ENCODE results near the gene CORO1C.

CORO1C gene

GRCh38 chr12:108696111-108696995, 35.0 kb downstream of the CORO1C start:
- DNase-seq, result no peak

DNA sequence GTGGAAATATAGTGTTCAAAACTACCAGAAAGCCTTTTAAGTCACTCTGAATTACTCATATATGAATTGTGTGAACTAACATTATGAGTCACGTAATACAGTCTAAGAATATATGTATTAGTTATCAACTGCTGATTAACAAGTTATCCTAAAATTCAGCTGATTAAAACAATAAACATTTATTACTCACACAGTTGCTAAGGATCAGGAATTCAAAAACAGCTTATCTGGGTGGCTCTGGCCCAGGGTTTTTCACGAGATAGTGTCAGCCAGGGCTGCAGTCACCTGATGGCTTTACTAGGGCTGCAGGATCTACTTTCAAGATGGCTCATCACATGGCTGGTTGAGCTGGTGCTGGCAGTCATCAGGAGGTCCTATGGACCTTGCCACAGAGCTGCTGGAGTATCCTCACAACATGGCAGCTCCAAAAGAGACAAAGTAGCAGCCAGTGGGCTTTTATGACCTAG, 36.5 kb downstream of the CORO1C start:
- no peak for DNase-seq

- no peak for DNase-seq
Measured at GRCh38 chr12:108693751-108694150, 37.6 kb downstream of the CORO1C start.

GRCh38 chr12:108693186-108693730, 38.1 kb downstream of the CORO1C start:
- no peak for DNase-seq

DNA sequence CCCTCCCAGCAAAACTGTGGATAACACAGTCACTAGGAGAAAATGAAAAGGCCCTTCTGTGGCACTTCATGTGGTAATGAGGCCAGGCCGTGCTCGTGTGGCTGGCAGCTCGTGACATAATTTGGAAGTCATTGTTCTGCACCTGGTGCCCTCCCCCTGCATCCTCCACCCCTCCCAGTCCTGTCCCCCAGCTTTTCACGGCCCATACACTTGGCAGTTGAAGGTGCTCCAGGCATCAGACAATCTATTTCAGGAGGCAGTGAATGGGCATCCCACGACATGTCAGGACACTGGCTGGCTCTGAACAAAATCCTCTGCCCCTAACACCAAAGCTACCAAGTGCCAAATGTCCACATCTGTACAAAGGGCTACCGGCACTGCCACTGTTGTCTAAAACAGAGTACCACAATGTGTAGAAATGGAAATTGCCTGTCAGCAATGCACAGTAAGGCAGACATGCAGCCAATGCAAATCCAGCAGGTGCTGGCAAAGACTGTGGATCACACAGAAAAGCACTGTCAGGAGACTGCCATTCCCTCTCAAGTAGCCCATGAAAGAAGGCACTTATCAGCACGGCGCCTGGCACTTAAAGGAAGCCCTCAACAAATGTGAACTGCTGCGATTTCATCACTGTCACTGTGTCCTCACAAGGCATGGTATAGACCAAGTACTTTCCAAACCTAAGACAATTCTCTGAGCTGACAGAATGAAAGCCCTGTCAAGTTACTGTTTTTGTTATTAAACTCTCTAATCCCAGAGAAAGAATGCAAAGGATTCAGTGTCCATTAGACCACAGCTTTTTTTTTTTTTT, 39.1 kb downstream of the CORO1C start:
- no peak for DNase-seq

DNA sequence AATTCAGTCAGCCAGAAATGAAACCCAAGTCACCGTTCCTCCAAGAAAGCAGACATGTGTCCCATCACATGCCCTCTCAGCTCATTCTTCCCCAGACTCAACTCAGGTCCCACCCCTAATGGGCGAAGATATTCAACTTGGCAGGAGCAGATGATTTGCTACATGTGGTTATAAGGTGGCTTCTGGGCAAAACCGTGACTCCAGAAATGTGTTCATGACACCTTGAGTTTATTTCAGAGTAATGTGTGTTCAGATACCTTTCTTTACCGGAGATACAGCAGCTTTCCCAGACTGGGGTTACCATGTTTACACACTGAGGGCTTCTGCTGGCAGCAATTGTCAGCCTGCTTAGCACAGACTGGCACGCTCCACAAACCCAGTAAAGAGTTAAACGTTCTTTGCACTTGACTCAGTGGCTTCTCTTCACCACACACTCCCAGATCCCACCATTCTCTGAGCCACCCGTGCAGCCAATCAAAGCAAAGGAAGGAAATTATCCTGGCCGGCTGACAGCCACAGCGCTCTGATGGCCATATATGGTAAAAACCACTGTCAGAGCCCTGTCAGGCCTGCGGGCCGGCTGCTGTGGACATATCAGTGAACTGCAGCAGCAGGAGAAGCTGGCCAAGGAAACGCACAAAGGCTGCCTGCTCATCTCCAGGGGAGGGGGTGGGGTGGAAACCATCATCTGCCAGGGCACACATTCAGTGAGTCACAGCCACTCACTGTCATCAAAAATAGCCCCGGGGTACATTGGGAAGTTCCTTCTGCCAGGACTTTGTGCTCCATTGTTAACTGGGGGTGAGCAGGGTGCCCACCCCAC, 39.9 kb downstream of the CORO1C start:
- peak; percentile 82 for DNase-seq

DNA sequence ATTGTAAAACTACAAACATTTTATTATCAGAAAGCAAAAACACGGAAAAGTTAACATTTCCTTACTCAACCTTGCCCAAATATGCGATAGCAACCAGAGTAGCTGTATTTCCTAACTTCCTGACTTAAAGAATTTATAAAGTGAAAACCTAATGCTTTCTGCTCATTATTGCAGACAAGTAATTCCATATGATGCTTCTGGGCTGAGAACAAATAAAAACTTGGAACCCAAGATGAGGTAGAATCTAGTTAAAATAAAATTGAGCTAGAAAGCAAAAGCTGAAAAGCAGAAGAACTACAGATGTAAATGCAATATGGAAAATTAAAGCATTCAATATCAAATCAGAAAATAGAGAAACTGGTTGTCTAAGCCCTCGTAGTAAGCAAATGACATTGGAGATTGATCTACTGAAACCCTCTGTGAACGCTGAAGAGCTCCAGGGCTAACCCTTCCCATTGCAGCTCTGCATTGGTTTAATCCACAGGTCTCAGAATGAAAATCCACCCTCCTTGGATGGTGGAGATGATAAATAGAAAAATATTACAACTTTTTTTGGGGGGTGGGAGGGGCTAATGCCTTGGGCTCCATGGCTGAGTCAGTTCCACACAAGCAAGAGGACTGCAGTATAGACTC, 40.7 kb downstream of the CORO1C start:
- DNase-seq, result no peak

- DNase-seq, result no peak
Measured at GRCh38 chr12:108690191-108690518, 41.2 kb downstream of the CORO1C start.

- DNase-seq, result peak; percentile 43
Measured at GRCh38 chr12:108689314-108690190, 41.8 kb downstream of the CORO1C start.

GRCh38 chr12:108686780-108687179, 44.5 kb downstream of the CORO1C start:
- DNase-seq, result no peak

- no peak for DNase-seq
Measured at GRCh38 chr12:108685469-108686260, 45.7 kb downstream of the CORO1C start.

DNA sequence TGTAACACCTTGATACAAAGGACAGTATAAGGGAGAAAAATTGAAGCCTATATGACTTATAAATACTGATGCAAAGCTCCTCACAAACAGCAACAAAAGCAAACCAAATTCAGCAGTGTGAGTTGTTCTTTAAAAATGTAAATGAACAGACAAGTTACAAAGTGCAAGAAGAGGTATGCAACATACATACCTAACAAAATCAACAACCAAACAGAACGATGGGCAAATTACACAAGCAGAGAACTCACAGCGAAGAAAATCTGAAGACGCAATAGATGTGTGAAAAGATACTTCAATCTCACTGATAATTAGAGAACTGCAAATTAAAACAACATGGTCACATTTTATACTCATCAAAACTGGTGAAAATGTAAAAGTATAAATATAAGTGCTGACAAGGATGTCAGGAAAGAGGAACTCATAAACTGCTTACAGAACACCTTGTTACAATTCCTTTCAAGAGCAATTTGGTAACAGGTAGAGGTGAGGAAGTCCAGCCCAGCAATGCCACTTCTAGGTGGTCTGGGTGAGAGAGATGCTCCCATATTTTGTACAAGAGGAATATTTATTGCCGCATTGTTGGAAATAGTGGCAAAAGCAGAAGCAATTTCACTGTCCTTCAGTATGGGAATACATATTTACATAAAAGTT, 47.3 kb downstream of the CORO1C start:
- no peak for DNase-seq

DNA sequence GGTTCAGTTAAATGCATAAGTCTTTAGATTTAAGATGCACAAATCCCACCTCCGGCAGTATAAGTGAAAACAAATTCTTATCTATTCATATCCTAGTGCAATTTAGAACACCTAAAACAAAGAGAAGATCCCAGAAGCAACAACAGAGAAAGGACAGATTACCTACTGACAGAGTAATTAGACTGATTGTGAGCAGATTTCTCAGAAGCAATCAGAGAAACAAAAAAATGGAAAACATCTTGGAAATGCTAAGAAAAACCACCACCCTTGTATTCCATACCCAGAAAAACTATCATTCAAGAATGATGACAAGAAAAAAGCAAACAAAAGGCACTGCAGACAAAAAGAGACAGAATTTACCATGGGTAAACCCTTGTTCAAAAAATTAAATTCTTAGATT, 50.0 kb downstream of the CORO1C start:
- no peak for DNase-seq

DNA sequence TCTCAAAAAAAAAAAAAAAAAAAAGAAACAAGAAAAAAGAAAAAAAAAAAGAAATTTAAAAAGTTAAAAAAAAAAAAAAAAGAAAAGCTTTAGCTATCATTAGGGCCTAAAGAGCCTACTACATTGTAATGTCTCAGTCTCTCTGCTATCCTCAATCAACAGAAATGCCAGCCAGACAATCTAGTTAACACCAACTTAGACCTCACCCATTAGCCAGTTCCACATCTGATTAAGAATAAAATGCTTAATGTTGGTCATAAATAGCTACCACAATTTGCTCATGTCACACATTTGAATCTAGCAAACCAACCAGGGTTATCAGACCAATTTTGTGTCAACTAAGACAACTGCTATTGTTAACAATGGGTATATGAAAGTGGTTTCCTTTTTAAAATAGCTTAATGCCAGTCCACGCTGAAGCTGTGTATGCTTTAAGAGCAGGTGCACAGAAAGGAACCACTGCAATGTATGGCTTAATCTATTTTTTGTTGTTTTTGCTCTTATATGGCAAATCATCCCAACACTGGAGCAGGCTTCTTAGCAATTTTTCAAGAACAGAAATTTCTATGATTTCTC, 52.1 kb downstream of the CORO1C start:
- no peak for DNase-seq

DNA sequence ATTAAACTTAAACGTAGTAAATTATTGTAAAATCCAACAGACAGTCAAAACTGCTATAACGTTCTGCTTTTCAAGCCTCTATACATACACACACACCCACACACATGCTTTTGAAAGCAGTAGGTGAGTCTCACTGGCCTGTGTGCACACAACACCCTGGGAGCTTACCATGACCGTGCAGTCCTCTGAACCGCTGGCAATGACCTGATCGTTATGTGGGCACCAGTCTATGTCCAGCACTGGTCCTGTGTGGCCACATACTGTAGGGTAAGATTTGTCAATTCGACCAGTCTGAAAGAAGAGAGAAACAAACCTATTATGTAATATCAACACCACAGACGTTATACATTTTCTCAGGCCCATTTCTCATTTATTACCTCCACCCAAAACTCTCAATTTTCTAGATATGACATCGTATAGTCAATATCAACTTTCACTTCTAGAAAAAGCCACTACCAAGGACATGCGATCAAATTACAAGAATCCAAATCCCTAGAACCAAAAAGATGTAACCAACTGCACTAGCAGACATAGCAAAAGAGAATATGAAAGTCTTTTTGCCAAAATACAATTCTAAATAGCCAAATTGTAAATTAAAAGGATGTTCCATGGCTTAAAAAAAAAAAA, 53.1 kb downstream of the CORO1C start:
- DNase-seq, result no peak

GRCh38 chr12:108677381-108677780, 53.9 kb downstream of the CORO1C start:
- no peak for DNase-seq

GRCh38 chr12:108676707-108677106, 54.6 kb downstream of the CORO1C start:
- DNase-seq, result no peak

GRCh38 chr12:108675792-108676191, 55.5 kb downstream of the CORO1C start:
- no peak for DNase-seq

DNA sequence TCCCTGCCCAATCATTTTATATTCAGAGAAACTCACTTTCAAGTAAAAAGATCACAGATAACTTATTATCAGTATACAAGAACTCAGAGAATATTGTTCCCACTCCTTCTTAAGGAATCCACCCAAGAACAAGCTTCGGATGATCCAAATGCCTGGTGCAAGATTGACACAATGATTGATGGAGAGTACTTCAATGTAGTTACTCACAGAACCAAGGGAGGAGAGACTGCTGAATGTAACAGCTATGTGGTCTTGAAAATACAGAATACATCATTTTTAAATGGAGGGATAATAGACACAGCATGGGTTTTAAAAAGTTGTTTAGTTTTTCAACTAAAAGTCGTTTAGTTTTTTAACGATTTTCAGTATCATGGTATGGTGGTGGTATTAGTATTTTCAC, 59.3 kb downstream of the CORO1C start:
- DNase-seq, result no peak
